Measurements from ENCODE around the gene FXYD2. TPM values are rescaled to one million over a fixed set of nuclear protein-coding genes. Genes with fewer than 3 reads are reported as not detected.
A peak's percentile ranks its signal among the peaks of the same experiment; 100 is the strongest.
"Not testable (repeated sequence)": the region's sequence is repeated elsewhere in the genome, so short reads cannot be mapped to it uniquely, and the experiment has no call there.

FXYD2 gene
- total and polyA plus RNA-seq, 4 donors: 1.1 to 4.7 (median 1.5) TPM; not detected in 1

- H3K4me3 ChIP-seq (ENCODE audit: low read length in 2 of 2): no peak overlapping the region
- DNase-seq (peak; percentile 76 to 85), ATAC-seq (ENCODE audit: low FRiP score) (no peak)
- H3K4me1 ChIP-seq (ENCODE audit: control insufficient read depth in 1 of 2, insufficient read depth in 2 of 2, low read length in 2 of 2): no peaks in the 10 kb centered on the region
- H3K27me3 ChIP-seq (ENCODE audit: control insufficient read depth in 1 of 2, insufficient read depth in 2 of 2, low read length in 1 of 2): no peaks in the 10 kb centered on the region
- 73 to 77% methylated on average over 14 of the region's 14 CpGs for WGBS, 2 donors
- no peaks in the 10 kb centered on the region for H3K36me3 ChIP-seq (ENCODE audit: control insufficient read depth in 1 of 2, insufficient read depth in 2 of 2, low read length in 1 of 2)
- intact Hi-C loops (cut with DNase I): loop anchor here (5.0 kb wide), 1 partner anchor 388 kb away; no protein-coding TSS in a partner anchor
- H3K9me3 ChIP-seq (ENCODE audit: control insufficient read depth, low read length): no peaks in the 10 kb centered on the region
- H3K27ac ChIP-seq (ENCODE audit: low read depth in 1 of 2, low read length in 2 of 2): no peak overlapping the region
These were observed 9.7 kb downstream of the FXYD2 start for GRCh38 chr11:117814766-117815261.

GRCh38 chr11:117814204-117814765, 10.3 kb downstream of the FXYD2 start:
- ATAC-seq (ENCODE audit: low FRiP score): no peak
- H3K27ac ChIP-seq (ENCODE audit: low read depth in 1 of 2, low read length in 2 of 2): no peak overlapping the region
- no peak overlapping the region for H3K4me3 ChIP-seq (ENCODE audit: low read length in 2 of 2)
- intact Hi-C loops (cut with DNase I): no loop called here
- no peaks in the 10 kb centered on the region for H3K9me3 ChIP-seq (ENCODE audit: control insufficient read depth, low read length)
- WGBS, 2 donors: 90 to 93% methylated on average over 7 of the region's 7 CpGs
- no peaks in the 10 kb centered on the region for H3K36me3 ChIP-seq (ENCODE audit: control insufficient read depth in 1 of 2, insufficient read depth in 2 of 2, low read length in 1 of 2)
- DNase-seq: peak in 1 of 2 donors; percentile 21
- no peaks in the 10 kb centered on the region for H3K4me1 ChIP-seq (ENCODE audit: control insufficient read depth in 1 of 2, insufficient read depth in 2 of 2, low read length in 2 of 2)
- no peaks in the 10 kb centered on the region for H3K27me3 ChIP-seq (ENCODE audit: control insufficient read depth in 1 of 2, insufficient read depth in 2 of 2, low read length in 1 of 2)

GRCh38 chr11:117810056-117810451, 14.5 kb downstream of the FXYD2 start:
- DNase-seq: peak in 1 of 2 donors; percentile 33
- intact Hi-C loops (cut with DNase I); H3K27ac ChIP-seq (ENCODE audit: low read depth in 1 of 2, low read length in 2 of 2); H3K9me3 ChIP-seq (ENCODE audit: control insufficient read depth, low read length); H3K36me3 ChIP-seq (ENCODE audit: control insufficient read depth in 1 of 2, insufficient read depth in 2 of 2, low read length in 1 of 2); ATAC-seq (ENCODE audit: low FRiP score); H3K4me1 ChIP-seq (ENCODE audit: control insufficient read depth in 1 of 2, insufficient read depth in 2 of 2, low read length in 2 of 2); H3K27me3 ChIP-seq (ENCODE audit: control insufficient read depth in 1 of 2, insufficient read depth in 2 of 2, low read length in 1 of 2); H3K4me3 ChIP-seq (ENCODE audit: low read length in 2 of 2): not testable (repeated sequence)
- 87% methylated on average over 12 of the region's 12 CpGs for WGBS, 2 donors

- H3K27me3 ChIP-seq (ENCODE audit: control insufficient read depth in 1 of 2, insufficient read depth in 2 of 2, low read length in 1 of 2): no peaks in the 10 kb centered on the region
- DNase-seq (peak; percentile 81 to 83), ATAC-seq (ENCODE audit: low FRiP score) (peak; percentile 89)
- no peaks in the 10 kb centered on the region for H3K9me3 ChIP-seq (ENCODE audit: control insufficient read depth, low read length)
- no peaks in the 10 kb centered on the region for H3K4me1 ChIP-seq (ENCODE audit: control insufficient read depth in 1 of 2, insufficient read depth in 2 of 2, low read length in 2 of 2)
- no peak overlapping the region for H3K27ac ChIP-seq (ENCODE audit: low read depth in 1 of 2, low read length in 2 of 2)
- WGBS, 2 donors: 29 to 32% methylated on average over 21 to 22 of the region's 22 CpGs
- intact Hi-C loops (cut with DNase I): no loop called here
- H3K36me3 ChIP-seq (ENCODE audit: control insufficient read depth in 1 of 2, insufficient read depth in 2 of 2, low read length in 1 of 2): no peaks in the 10 kb centered on the region
- H3K4me3 ChIP-seq (ENCODE audit: low read length in 2 of 2): no peak overlapping the region
These were observed 15.1 kb downstream of the FXYD2 start for GRCh38 chr11:117809236-117810055.

GRCh38 chr11:117808784-117809183, 15.8 kb downstream of the FXYD2 start:
- H3K27me3 ChIP-seq (ENCODE audit: control insufficient read depth in 1 of 2, insufficient read depth in 2 of 2, low read length in 1 of 2): no peaks in the 10 kb centered on the region
- H3K4me1 ChIP-seq (ENCODE audit: control insufficient read depth in 1 of 2, insufficient read depth in 2 of 2, low read length in 2 of 2): no peaks in the 10 kb centered on the region
- DNase-seq (peak in 1 of 2 donors; percentile 50), ATAC-seq (ENCODE audit: low FRiP score) (no peak)
- H3K27ac ChIP-seq (ENCODE audit: low read depth in 1 of 2, low read length in 2 of 2): no peak overlapping the region
- H3K4me3 ChIP-seq (ENCODE audit: low read length in 2 of 2): no peak overlapping the region
- H3K9me3 ChIP-seq (ENCODE audit: control insufficient read depth, low read length): no peaks in the 10 kb centered on the region
- WGBS, 2 donors: 64 to 72% methylated on average over 12 of the region's 12 CpGs
- intact Hi-C loops (cut with DNase I): no loop called here
- H3K36me3 ChIP-seq (ENCODE audit: control insufficient read depth in 1 of 2, insufficient read depth in 2 of 2, low read length in 1 of 2): no peaks in the 10 kb centered on the region

- no peaks in the 10 kb centered on the region for H3K9me3 ChIP-seq (ENCODE audit: control insufficient read depth, low read length)
- no peak overlapping the region for H3K4me3 ChIP-seq (ENCODE audit: low read length in 2 of 2)
- ATAC-seq (ENCODE audit: low FRiP score) (peak; percentile 81), DNase-seq (peak; percentile 83 to 92)
- H3K4me1 ChIP-seq (ENCODE audit: control insufficient read depth in 1 of 2, insufficient read depth in 2 of 2, low read length in 2 of 2): no peaks in the 10 kb centered on the region
- no peak overlapping the region for H3K27ac ChIP-seq (ENCODE audit: low read depth in 1 of 2, low read length in 2 of 2)
- WGBS, 2 donors: 54 to 55% methylated on average over 22 of the region's 22 CpGs
- H3K27me3 ChIP-seq (ENCODE audit: control insufficient read depth in 1 of 2, insufficient read depth in 2 of 2, low read length in 1 of 2): no peaks in the 10 kb centered on the region
- no peaks in the 10 kb centered on the region for H3K36me3 ChIP-seq (ENCODE audit: control insufficient read depth in 1 of 2, insufficient read depth in 2 of 2, low read length in 1 of 2)
- intact Hi-C loops (cut with DNase I): no loop called here
These were observed 16.8 kb downstream of the FXYD2 start for GRCh38 chr11:117807482-117808327.

- H3K27me3 ChIP-seq (ENCODE audit: control insufficient read depth in 1 of 2, insufficient read depth in 2 of 2, low read length in 1 of 2): no peaks in the 10 kb centered on the region
- ATAC-seq (ENCODE audit: low FRiP score) (no peak), DNase-seq (peak in 1 of 2 donors; percentile 61)
- H3K27ac ChIP-seq (ENCODE audit: low read depth in 1 of 2, low read length in 2 of 2): no peak overlapping the region
- 74 to 78% methylated on average over 5 of the region's 5 CpGs for WGBS, 2 donors
- no peaks in the 10 kb centered on the region for H3K9me3 ChIP-seq (ENCODE audit: control insufficient read depth, low read length)
- no peaks in the 10 kb centered on the region for H3K36me3 ChIP-seq (ENCODE audit: control insufficient read depth in 1 of 2, insufficient read depth in 2 of 2, low read length in 1 of 2)
- intact Hi-C loops (cut with DNase I): no loop called here
- H3K4me1 ChIP-seq (ENCODE audit: control insufficient read depth in 1 of 2, insufficient read depth in 2 of 2, low read length in 2 of 2): no peaks in the 10 kb centered on the region
- H3K4me3 ChIP-seq (ENCODE audit: low read length in 2 of 2): no peak overlapping the region
These were observed 17.7 kb downstream of the FXYD2 start for GRCh38 chr11:117806846-117807245.

- 60 to 63% methylated on average over 1 of the region's 1 CpG for WGBS, 2 donors
- DNase-seq (no peak), ATAC-seq (ENCODE audit: low FRiP score) (no peak)
- no peaks in the 10 kb centered on the region for H3K9me3 ChIP-seq (ENCODE audit: control insufficient read depth, low read length)
- no peaks in the 10 kb centered on the region for H3K36me3 ChIP-seq (ENCODE audit: control insufficient read depth in 1 of 2, insufficient read depth in 2 of 2, low read length in 1 of 2)
- H3K27ac ChIP-seq (ENCODE audit: low read depth in 1 of 2, low read length in 2 of 2): no peak overlapping the region
- intact Hi-C loops (cut with DNase I): no loop called here
- no peak overlapping the region for H3K4me3 ChIP-seq (ENCODE audit: low read length in 2 of 2)
- H3K4me1 ChIP-seq (ENCODE audit: control insufficient read depth in 1 of 2, insufficient read depth in 2 of 2, low read length in 2 of 2): no peaks in the 10 kb centered on the region
- H3K27me3 ChIP-seq (ENCODE audit: control insufficient read depth in 1 of 2, insufficient read depth in 2 of 2, low read length in 1 of 2): no peaks in the 10 kb centered on the region
These were observed 19.5 kb downstream of the FXYD2 start for GRCh38 chr11:117805045-117805444.

All from aorta (tissue), 5 donors.